ENCODE data around the gene EGFR. TPM values are rescaled to one million over a fixed set of nuclear protein-coding genes. Genes with fewer than 3 reads are reported as not detected.
A peak's percentile ranks its signal among the peaks of the same experiment; 100 is the strongest.

EGFR gene
- total and polyA plus RNA-seq, 11 donors: 2.3 to 29.6 (median 7.0) TPM

- ATAC-seq (no peak), DNase-seq (no peak)
- peaks cover 0 to 12% (median 0%) of the 10 kb centered on the region in 9 donors for H3K36me3 ChIP-seq
- H3K27ac ChIP-seq: peak overlapping the region in 4 of 12 donors; percentile 10 to 48 (median 32)
- 70 to 89% (median 81%) methylated on average over 9 of the region's 9 CpGs for WGBS, 4 donors
- no peaks in the 10 kb centered on the region for H3K9me3 ChIP-seq
- H3K4me1 ChIP-seq: peaks cover 0 to 44% (median 16%) of the 10 kb centered on the region in 12 donors
- intact Hi-C loops (cut with DNase I): loop anchor here in 2 of 10 donors (5.0 kb wide), 2 partner anchors 59 to 61 kb away; no protein-coding TSS in a partner anchor
- no peaks in the 10 kb centered on the region for H3K27me3 ChIP-seq
- no peak for TF ChIP-seq CTCF (IDR thresholded peaks at IDR 0.05)
- TF ChIP-seq POLR2A (IDR thresholded peaks at IDR 0.05): no peak
- H3K4me3 ChIP-seq: no peak overlapping the region
These were observed 174.4 kb downstream of the EGFR start for GRCh38 chr7:55193245-55193644.

GRCh38 chr7:55194522-55194921 is 175.7 kb downstream of the EGFR start:
- 85 to 89% (median 88%) methylated on average over 6 of the region's 6 CpGs for WGBS, 4 donors
- intact Hi-C loops (cut with DNase I): loop anchor here in 2 of 10 donors (5.0 kb wide), 2 partner anchors 58 to 62 kb away; no protein-coding TSS in a partner anchor
- H3K27ac ChIP-seq: no peak overlapping the region
- H3K27me3 ChIP-seq: no peaks in the 10 kb centered on the region
- DNase-seq: no peak
- ATAC-seq: peak in 1 of 4 donors; percentile 2
- H3K4me1 ChIP-seq: peaks cover 0 to 37% (median 7%) of the 10 kb centered on the region in 12 donors
- H3K9me3 ChIP-seq: no peaks in the 10 kb centered on the region
- no peak for TF ChIP-seq CTCF (IDR thresholded peaks at IDR 0.05)
- TF ChIP-seq POLR2A (IDR thresholded peaks at IDR 0.05): no peak
- H3K36me3 ChIP-seq: peaks cover 0 to 24% (median 8%) of the 10 kb centered on the region in 9 donors
- H3K4me3 ChIP-seq: no peak overlapping the region

GRCh38 chr7:55198634-55199392 is 180.0 kb downstream of the EGFR start:
- Histone ChIP-seq H3K27me3 (no peaks in the 10 kb centered on the region), H3K27ac (no peak overlapping the region), H3K9me3 (no peaks in the 10 kb centered on the region), H3K4me1 (peaks cover 0 to 12% (median 2%) of the 10 kb centered on the region in 12 donors), H3K4me3 (no peak overlapping the region), H3K36me3 (peaks cover 0 to 55% (median 36%) of the 10 kb centered on the region in 9 donors)
- no peak for ATAC-seq
- DNase-seq: no peak
- intact Hi-C loops (cut with DNase I): no loop called here
- TF ChIP-seq POLR2A (IDR thresholded peaks at IDR 0.05): no peak
- no peak for TF ChIP-seq CTCF (IDR thresholded peaks at IDR 0.05)
- 85 to 93% (median 88%) methylated on average over 8 of the region's 8 CpGs for WGBS, 4 donors

- DNase-seq: no peak
- H3K36me3 ChIP-seq: peaks cover 0 to 61% (median 36%) of the 10 kb centered on the region in 9 donors
- 23 to 59% (median 47%) methylated on average over 1 of the region's 1 CpG for WGBS, 4 donors
These were observed 180.6 kb downstream of the EGFR start for GRCh38 chr7:55199418-55199817.

More at GRCh38 chr7:55199418-55199817, 180.6 kb downstream of the EGFR start:
- TF ChIP-seq POLR2A (IDR thresholded peaks at IDR 0.05) (no peak), CTCF (IDR thresholded peaks at IDR 0.05) (no peak)
- Histone ChIP-seq H3K4me1 (peaks cover 0 to 12% (median 2%) of the 10 kb centered on the region in 12 donors), H3K4me3 (no peak overlapping the region), H3K27me3 (no peaks in the 10 kb centered on the region), H3K9me3 (no peaks in the 10 kb centered on the region), H3K27ac (no peak overlapping the region)
- intact Hi-C loops (cut with DNase I): no loop called here
- peak in 3 of 4 donors; percentile 59 to 81 (median 73) for ATAC-seq

Data from heart left ventricle (tissue), 16 donors.